Heart left ventricle (tissue), 13 donors: Measurements from ENCODE around the gene APEH.

Experiments
- CTCF ChIP-seq, 12 donors: fragments of 200-600 bp; sonication (generic) in 4 of 12; IDR thresholded peaks; one replicate each; pipeline versions ENCODE4 v1.5.0 to v1.8.0; 2018 to 2022; ENCODE audit warnings: antibody characterized with exemption in 12 of 12, mild to moderate bottlenecking in 5 of 12
- POLR2A ChIP-seq, 2 donors: fragments of 450-650 bp; IDR thresholded peaks; one replicate each; pipeline ENCODE4 v1.6.1; 2017; ENCODE audit warnings: antibody characterized with exemption in 2 of 2, mild to moderate bottlenecking in 2 of 2, moderate library complexity in 2 of 2
- donor health status: ischemic (EF 13 %, LVEDD 7.1; RV severe dilation, severe dysfunction).
- donor health status: DM: no; HTN: yes; CAD: no.
- donor health status: DM: no; HTN: no; CAD: no.
- donor health status: ischemic (EF 25% LVEDD 6.9; RV normal size, moderate dysfunction).
- donor health status: ischemic (EF 25% LVEDD 5.7; RV mildly dilated, moderate dysfunction).
- donor health status: ischemic (EF 35%, LVEDD 5.7; RV mildly dilated, moderate dysfunction).
- donor health status: nonischemic (EF 11% LVEDD 7.7; RV severe dilation, severe dysfunction).
- donor health status: DM: yes; HTN: yes; CAD: no.
- donor health status: PGD.
- donor health status: ischemic (EF 29% LVEDD 5.4; RV normal size, mild dysfunction).
- donor health status: nonischemic (EF 23%, LVEDD 6.1; RV moderate dilation, normal function).

GRCh38 chr3:49627634-49628033, 46.5 kb upstream of the APEH start:
- TF ChIP-seq CTCF (IDR thresholded peaks at IDR 0.05), result no peak
- no peak for TF ChIP-seq POLR2A (IDR thresholded peaks at IDR 0.05)
